MM.1S (cell line): ENCODE data around the gene MRPL38.
A peak's percentile ranks its signal among the peaks of the same experiment; 100 is the strongest.

Source experiments
- DNase-seq: peaks from one replicate; pipeline ENCODE4 v3.0.0-alpha.2; 2015
- H2AFZ ChIP-seq: fragments of 300-600 bp; sonication (generic); 2 replicates; pipeline ENCODE4 v1.6.0; 2016; ENCODE audit warnings: antibody characterized with exemption, low read length
- H3F3A ChIP-seq: fragments of 300-600 bp; sonication (generic); 2 replicates; pipeline ENCODE4 v1.6.1; 2016; ENCODE audit warnings: mild to moderate bottlenecking, antibody characterized with exemption, low read length, moderate library complexity, mixed read lengths; ENCODE audit not compliant: insufficient read depth
- H3K27ac ChIP-seq: fragments of 300-600 bp; sonication (generic); 2 replicates; pipeline ENCODE4 v1.5.1; 2016; ENCODE audit warnings: mild to moderate bottlenecking, low read length
- H3K27me3 ChIP-seq: fragments of 300-600 bp; sonication (generic); replicated peaks from 2 replicates; pipeline ENCODE4 v1.6.0; 2016; ENCODE audit warnings: low read length; ENCODE audit not compliant: insufficient read depth
- H3K36me3 ChIP-seq: fragments of 300-600 bp; sonication (generic); replicated peaks from 2 replicates; pipeline ENCODE4 v1.6.1; 2016; ENCODE audit warnings: mild to moderate bottlenecking, low read length, mixed read lengths; ENCODE audit not compliant: insufficient read depth
- H3K4me1 ChIP-seq: fragments of 300-600 bp; sonication (generic); 2 replicates; pipeline ENCODE4 v1.6.1; 2016; ENCODE audit warnings: low read length, mixed read lengths
- H3K4me2 ChIP-seq: fragments of 300-600 bp; sonication (generic); 2 replicates; pipeline ENCODE4 v1.6.0; 2016; ENCODE audit warnings: low read depth, low read length
- H3K4me3 ChIP-seq: fragments of 300-600 bp; sonication (generic); 2 replicates; pipeline ENCODE4 v1.5.1; 2016; ENCODE audit warnings: low read length, mixed read lengths
- H3K79me2 ChIP-seq: fragments of 300-600 bp; sonication (generic); 2 replicates; pipeline ENCODE4 v1.6.1; 2016; ENCODE audit warnings: mixed run types, low read length, mixed read lengths
- H3K9ac ChIP-seq: fragments of 300-600 bp; sonication (generic); 2 replicates; pipeline ENCODE4 v1.6.1; 2016; ENCODE audit warnings: low read length, mixed read lengths
- H3K9me2 ChIP-seq: fragments of 300-600 bp; sonication (generic); replicated peaks from 2 replicates; pipeline ENCODE4 v1.6.1; 2016; ENCODE audit warnings: mild to moderate bottlenecking, low read length, mixed read lengths; ENCODE audit not compliant: insufficient read depth
- H3K9me3 ChIP-seq: fragments of 300-600 bp; sonication (generic); replicated peaks from 2 replicates; pipeline ENCODE4 v1.6.1; 2016; ENCODE audit warnings: mild to moderate bottlenecking, low read length, mixed read lengths; ENCODE audit not compliant: insufficient read depth
- H4K20me1 ChIP-seq: fragments of 300-600 bp; sonication (generic); 2 replicates; pipeline ENCODE4 v1.6.1; 2016; ENCODE audit warnings: mild to moderate bottlenecking, low read length, moderate library complexity, mixed read lengths; ENCODE audit not compliant: insufficient read depth
- EZH2 ChIP-seq: fragments of 300-600 bp; sonication (generic); optimal IDR thresholded peaks from 2 replicates; pipeline ENCODE3; 2017; ENCODE audit warnings: low read depth, mild to moderate bottlenecking, antibody characterized with exemption, low read length, mixed read lengths
- EZH2phosphoT487 ChIP-seq: fragments of 300-600 bp; sonication (generic); IDR thresholded peaks from 2 replicates; pipeline ENCODE4 v1.6.1; 2018; ENCODE audit warnings: antibody characterized with exemption, low read length
- TF ChIP-seq, protein P1 (sequence below): fragments of 300-600 bp; sonication (generic); IDR thresholded peaks from 2 replicates; pipeline ENCODE4 v1.5.1; 2016; ENCODE audit warnings: antibody characterized with exemption, low read length, mixed read lengths

Gene MRPL38

DNA sequence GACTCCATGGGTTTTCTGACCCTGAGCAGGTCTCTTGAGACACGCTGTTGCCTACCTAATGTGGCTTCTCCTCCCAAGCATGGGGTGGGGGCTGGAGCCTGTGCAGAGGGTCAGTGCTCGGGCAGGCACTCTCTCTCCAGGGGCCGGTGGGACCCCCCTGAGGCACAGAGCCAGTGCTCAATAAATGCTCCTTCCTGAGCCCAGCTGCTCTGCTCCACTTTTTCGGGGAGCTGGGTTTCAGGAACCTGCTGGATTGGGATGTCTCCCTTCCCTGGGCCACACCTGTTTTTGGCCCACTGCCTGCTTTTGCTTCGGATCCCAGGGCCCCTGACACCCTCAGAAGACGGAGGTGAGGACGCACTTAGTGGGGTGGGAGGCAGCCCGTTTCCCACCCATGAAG is 6.6 kb downstream of the MRPL38 start:
- H3K27ac ChIP-seq, result no peak overlapping the region
- no peak overlapping the region for H3K4me3 ChIP-seq
- H3K9ac ChIP-seq, result no peak overlapping the region
- no peak overlapping the region for H3K4me2 ChIP-seq
- H3K36me3 ChIP-seq, result no peaks in the 10 kb centered on the region
- peaks cover 12% of the 10 kb centered on the region for H3F3A ChIP-seq
- DNase-seq, result no peak
- no peak overlapping the region for H2AFZ ChIP-seq
- peaks cover 37% of the 10 kb centered on the region for H3K79me2 ChIP-seq
- TF ChIP-seq EZH2phosphoT487 (no peak), EZH2 (no peak)
- TF ChIP-seq, protein P1, sequence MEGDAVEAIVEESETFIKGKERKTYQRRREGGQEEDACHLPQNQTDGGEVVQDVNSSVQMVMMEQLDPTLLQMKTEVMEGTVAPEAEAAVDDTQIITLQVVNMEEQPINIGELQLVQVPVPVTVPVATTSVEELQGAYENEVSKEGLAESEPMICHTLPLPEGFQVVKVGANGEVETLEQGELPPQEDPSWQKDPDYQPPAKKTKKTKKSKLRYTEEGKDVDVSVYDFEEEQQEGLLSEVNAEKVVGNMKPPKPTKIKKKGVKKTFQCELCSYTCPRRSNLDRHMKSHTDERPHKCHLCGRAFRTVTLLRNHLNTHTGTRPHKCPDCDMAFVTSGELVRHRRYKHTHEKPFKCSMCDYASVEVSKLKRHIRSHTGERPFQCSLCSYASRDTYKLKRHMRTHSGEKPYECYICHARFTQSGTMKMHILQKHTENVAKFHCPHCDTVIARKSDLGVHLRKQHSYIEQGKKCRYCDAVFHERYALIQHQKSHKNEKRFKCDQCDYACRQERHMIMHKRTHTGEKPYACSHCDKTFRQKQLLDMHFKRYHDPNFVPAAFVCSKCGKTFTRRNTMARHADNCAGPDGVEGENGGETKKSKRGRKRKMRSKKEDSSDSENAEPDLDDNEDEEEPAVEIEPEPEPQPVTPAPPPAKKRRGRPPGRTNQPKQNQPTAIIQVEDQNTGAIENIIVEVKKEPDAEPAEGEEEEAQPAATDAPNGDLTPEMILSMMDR, result no peak
- H3K27me3 ChIP-seq, result no peaks in the 10 kb centered on the region
- no peaks in the 10 kb centered on the region for H4K20me1 ChIP-seq
- H3K9me3 ChIP-seq, result no peaks in the 10 kb centered on the region
- H3K9me2 ChIP-seq, result no peaks in the 10 kb centered on the region
- H3K4me1 ChIP-seq, result peaks cover 6% of the 10 kb centered on the region

DNA sequence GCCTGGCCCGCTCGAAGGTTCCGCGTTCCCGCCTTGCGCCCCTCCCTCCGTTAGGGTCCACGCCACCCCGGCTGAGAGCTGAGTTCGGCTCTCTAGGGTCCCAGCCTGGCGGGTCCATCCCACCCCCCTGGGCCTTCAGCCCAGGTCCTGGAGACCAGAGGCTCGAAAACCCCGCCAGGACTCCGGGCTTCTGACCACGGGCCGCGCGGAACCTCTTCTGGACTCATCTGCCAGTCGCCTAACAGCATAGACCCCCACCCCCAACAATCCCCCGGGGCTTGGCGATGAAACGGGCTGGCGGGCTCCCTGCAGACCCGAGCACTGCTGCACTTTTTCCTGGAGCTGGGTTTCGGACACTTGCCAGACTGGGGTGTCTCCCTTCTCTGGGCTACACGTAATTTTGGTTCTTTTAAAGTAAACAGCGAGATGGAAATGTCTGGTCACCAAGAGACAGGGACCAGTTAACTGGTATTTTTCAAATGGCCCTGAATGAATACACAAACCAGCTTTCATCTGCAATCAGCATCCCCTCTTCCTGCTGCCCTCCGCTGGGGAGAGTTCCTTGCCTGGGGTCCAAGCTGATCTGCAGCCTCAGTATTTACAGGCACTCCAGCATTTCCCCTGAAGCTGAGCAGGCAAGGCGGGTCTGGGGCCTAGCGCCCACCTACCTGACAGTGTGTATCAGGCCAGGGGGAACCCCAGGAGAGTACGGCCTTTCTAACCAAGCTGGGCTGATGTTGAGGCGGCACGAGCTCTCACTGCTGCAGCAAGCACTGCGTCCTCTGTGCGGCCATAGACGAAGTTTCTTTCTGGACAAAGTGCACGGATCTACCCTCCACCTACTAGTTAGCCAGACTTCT is 7.3 kb downstream of the MRPL38 start:
- Histone ChIP-seq H2AFZ (peak overlapping the region; percentile 47; the same call in 1 of the 2 replicates), H3K36me3 (no peaks in the 10 kb centered on the region), H3K79me2 (peaks cover 31% of the 10 kb centered on the region), H3K4me2 (peak overlapping the region; percentile 27; the same call in 1 of the 2 replicates), H3K9me3 (no peaks in the 10 kb centered on the region), H3F3A (peaks cover 12% of the 10 kb centered on the region), H4K20me1 (no peaks in the 10 kb centered on the region), H3K27me3 (no peaks in the 10 kb centered on the region), H3K4me1 (peaks cover 6% of the 10 kb centered on the region), H3K9ac (no peak overlapping the region), H3K4me3 (no peak overlapping the region), H3K27ac (no peak overlapping the region), H3K9me2 (no peaks in the 10 kb centered on the region)
- DNase-seq, result no peak
- TF ChIP-seq, protein P1, result no peak
- no peak for TF ChIP-seq EZH2
- TF ChIP-seq EZH2phosphoT487, result no peak

DNA sequence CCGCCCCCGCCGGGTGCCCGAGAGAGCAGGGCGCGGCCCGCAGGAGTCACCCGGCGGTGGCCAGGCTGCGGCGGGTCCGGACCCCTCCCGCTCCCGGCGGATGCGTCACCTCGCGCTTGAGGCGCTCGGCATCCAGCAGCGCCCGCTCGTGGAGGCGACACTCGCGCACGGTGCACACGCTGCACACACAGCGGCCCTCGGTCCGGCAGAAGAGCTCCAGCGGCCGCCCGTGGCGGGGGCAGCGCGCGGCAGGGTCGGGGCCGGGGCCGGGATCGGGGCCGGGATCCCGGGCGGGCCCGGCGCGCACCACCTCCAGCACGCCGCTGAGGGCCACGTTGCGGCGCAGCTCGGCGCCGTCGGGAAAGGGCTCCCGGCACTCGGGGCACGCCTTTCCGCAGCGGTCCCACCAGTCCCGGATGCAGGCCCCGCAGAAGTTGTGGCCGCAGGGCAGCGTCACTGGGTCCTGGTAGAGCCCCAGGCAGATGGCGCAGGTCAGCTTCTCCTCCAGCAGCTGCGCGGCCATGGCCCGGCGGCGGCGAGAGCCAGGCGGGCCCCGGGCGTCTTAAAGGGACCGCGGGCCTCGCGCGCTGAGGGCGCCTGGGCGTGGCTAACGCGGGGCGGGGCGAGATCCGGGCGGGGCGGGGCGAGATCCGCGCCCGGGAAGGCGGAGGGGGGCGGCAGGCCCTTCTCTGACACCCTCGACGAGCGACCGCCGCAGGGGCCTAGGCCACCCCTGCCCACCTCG is 8.1 kb downstream of the MRPL38 start, which contains the start of gene TRIM65:
TSS of gene TRIM65 (minus strand) at position 537 of the 745 bp plus-strand sequence. CDS start at position 523, 14 bp downstream.
- H3K9ac ChIP-seq, result peak within 1 kb of the TSS; percentile 88
- no peaks in the 10 kb centered on the region for H4K20me1 ChIP-seq
- no peaks in the 10 kb centered on the region for H3K9me3 ChIP-seq
- peak; percentile 77 for DNase-seq
- peak within 1 kb of the TSS; percentile 75; the same call in 1 of the 2 replicates for H3K27ac ChIP-seq
- H3K27me3 ChIP-seq, result no peaks in the 10 kb centered on the region
- peaks cover 6% of the 10 kb centered on the region for H3K4me1 ChIP-seq
- H3K9me2 ChIP-seq, result no peaks in the 10 kb centered on the region
- TF ChIP-seq EZH2 (no peak), EZH2phosphoT487 (no peak)
- TF ChIP-seq, protein P1, result peak; percentile 26; the same call in 1 of the 2 replicates
- peaks cover 26% of the 10 kb centered on the region for H3K79me2 ChIP-seq
- H3K4me3 ChIP-seq, result peak within 1 kb of the TSS; percentile 80
- peaks cover 12% of the 10 kb centered on the region for H3F3A ChIP-seq
- peak within 1 kb of the TSS; percentile 65 for H2AFZ ChIP-seq
- H3K4me2 ChIP-seq, result peak within 1 kb of the TSS; percentile 93
- no peaks in the 10 kb centered on the region for H3K36me3 ChIP-seq
